K562 (cell line): ENCODE measurements around the gene PRSS27. TPM values are rescaled to one million over a fixed set of nuclear protein-coding genes. Genes with fewer than 3 reads are reported as not detected.

ENCODE experiments used
- ATAC-seq: fragments of 200-7000 bp; cut with Tn5 transposase; 3 replicates; pipeline ENCODE4 v1.9.1; 2020; ENCODE audit warnings: moderate library complexity
- BruUV-seq: library from RNA; stranded (reverse); fragments of 400-500 nt; replicated peaks from 2 replicates; lab custom pipeline; 2021; lab: Mats Ljungman, UMichigan
- CTCF ChIA-PET: fragments of 300-600 bp; formaldehyde crosslinking; extraction: SDS; loops from one replicate; lab custom pipeline; 2021; ENCODE audit warnings: low intra/inter-chr PET ratio; lab: Yijun Ruan, JAX
- POLR2A ChIA-PET: fragments of 300-600, 350-650 bp; sonication (Branson Sonifier 250); formaldehyde crosslinking; extraction: SDS; loops from one replicate; lab custom pipeline; 2021; ENCODE audit warnings: antibody characterized with exemption, inconsistent platforms; lab: Yijun Ruan, JAX
- DNase-seq, 4 experiments: peaks; one replicate each; pipeline versions ENCODE4 v3.0.0 to v3.0.0-alpha.2; 2011 to 2018; ENCODE audit warnings: low spot score in 3 of 4, mixed read lengths in 3 of 4; ENCODE audit errors: extremely low read depth in 1 of 4
- FAIRE-seq: peaks from 2 replicates; lab custom pipeline; 2011; peaks lifted over from hg19 to GRCh38; lab: Jason Lieb, UNC
- H2AFZ ChIP-seq: 2 replicates; pipeline ENCODE4 v1.6.0; 2011; ENCODE audit warnings: low read depth, low read length, control low read depth, inconsistent platforms
- H3K27ac ChIP-seq: fragments of 200-600 bp; 3 replicates; pipeline ENCODE4 v1.8.0; 2011; ENCODE audit warnings: low read depth, mild to moderate bottlenecking, control low read depth, inconsistent platforms, low read length, moderate library complexity, mixed read lengths; ENCODE audit errors: extremely low read depth
- H3K27me3 ChIP-seq, 2 experiments: fragments of 300-600 bp in 1 of 2; 2 replicates in 1 of 2; 3 replicates in 1 of 2; pipeline versions ENCODE4 v1.6.0 to v1.8.0; 2011; ENCODE audit warnings: inconsistent platforms in 2 of 2, low read length in 2 of 2, mild to moderate bottlenecking in 1 of 2, mixed read lengths in 1 of 2, moderate library complexity in 1 of 2; ENCODE audit not compliant: control insufficient read depth in 2 of 2, insufficient read depth in 2 of 2
- H3K36me3 ChIP-seq: fragments of 300-600 bp; 3 replicates; pipeline ENCODE4 v1.8.0; 2011; ENCODE audit warnings: mild to moderate bottlenecking, low read length, inconsistent platforms; ENCODE audit not compliant: control insufficient read depth, insufficient read depth
- H3K4me1 ChIP-seq, 2 experiments: fragments of 200-600 bp in 1 of 2; replicated peaks in 1 of 2; 2 replicates in 1 of 2; 3 replicates in 1 of 2; pipeline versions ENCODE4 v1.5.1 to v1.8.0; 2011; ENCODE audit warnings: inconsistent platforms in 2 of 2, low read length in 2 of 2, mild to moderate bottlenecking in 1 of 2, mixed read lengths in 1 of 2, moderate library complexity in 1 of 2; ENCODE audit not compliant: control insufficient read depth in 2 of 2, insufficient read depth in 2 of 2
- H3K4me2 ChIP-seq: 2 replicates; pipeline ENCODE4 v1.6.1; 2011; ENCODE audit warnings: low read length, control low read depth, inconsistent platforms, mixed read lengths; ENCODE audit not compliant: insufficient read depth
- H3K4me3 ChIP-seq: fragments of 200-600 bp; sonication (generic), shearing (Covaris generic); 2 replicates; pipeline ENCODE4 v1.5.1; 2016; ENCODE audit warnings: control low read depth, inconsistent platforms
- H3K79me2 ChIP-seq: fragments of 200-600 bp; 3 replicates; pipeline ENCODE4 v1.8.0; 2011; ENCODE audit warnings: low read length, inconsistent platforms; ENCODE audit not compliant: control insufficient read depth, insufficient read depth
- H3K9ac ChIP-seq, 2 experiments: 2 replicates each; pipeline versions ENCODE4 v1.6.0 to v1.6.1; 2011; ENCODE audit warnings: low read depth in 2 of 2, low read length in 2 of 2, control low read depth in 1 of 2, inconsistent platforms in 1 of 2, mild to moderate bottlenecking in 1 of 2, mixed read lengths in 1 of 2; ENCODE audit not compliant: insufficient read depth in 1 of 2
- H3K9me1 ChIP-seq: one replicate; pipeline ENCODE4 v1.6.0; 2011; ENCODE audit warnings: inconsistent platforms, mild to moderate bottlenecking, low read length, moderate library complexity; ENCODE audit not compliant: control insufficient read depth, insufficient read depth
- H3K9me3 ChIP-seq: replicated peaks from 2 replicates; pipeline ENCODE4 v1.5.1; 2011; ENCODE audit warnings: low read depth, low read length, inconsistent platforms; ENCODE audit not compliant: control insufficient read depth, insufficient read depth
- H4K20me1 ChIP-seq: replicated peaks from 2 replicates; pipeline ENCODE4 v1.6.1; 2011; ENCODE audit warnings: low read length, inconsistent platforms, mixed read lengths; ENCODE audit not compliant: control insufficient read depth, insufficient read depth
- CHD1 ChIP-seq: fragments of 200-600 bp; sonication (generic); IDR thresholded peaks from one replicate; pipeline ENCODE4 v1.6.1; 2012; ENCODE audit warnings: mild to moderate bottlenecking, moderate library complexity, low read length, inconsistent platforms
- FOXP1 ChIP-seq: sonication (generic); formaldehyde crosslinking; IDR thresholded peaks from 2 replicates; pipeline ENCODE4 v1.8.0; 2022; ENCODE audit warnings: mild to moderate bottlenecking, missing genetic modification reagents
- NFE2 ChIP-seq: IDR thresholded peaks from 2 replicates; pipeline ENCODE4 v1.6.1; 2014; ENCODE audit warnings: antibody characterized with exemption, low read depth
- XRCC3 ChIP-seq: fragments of 450-650 bp; IDR thresholded peaks from 2 replicates; pipeline ENCODE4 v1.6.1; 2017; ENCODE audit warnings: mild to moderate bottlenecking, moderate library complexity
- ZBTB49 ChIP-seq: sonication (generic); formaldehyde crosslinking; IDR thresholded peaks from 2 replicates; pipeline ENCODE4 v1.8.0; 2022; ENCODE audit warnings: missing genetic modification reagents, mild to moderate bottlenecking, borderline replicate concordance
- ZFX ChIP-seq: sonication (generic); formaldehyde crosslinking; IDR thresholded peaks from 2 replicates; pipeline ENCODE4 v1.8.0; 2022; ENCODE audit warnings: mild to moderate bottlenecking, missing genetic modification reagents, moderate library complexity
- ZNF197 ChIP-seq: fragments of 200-800 bp; sonication (Bioruptor generic); IDR thresholded peaks from 2 replicates; pipeline ENCODE4 v1.6.1; 2016; ENCODE audit warnings: low read depth, missing genetic modification characterization, missing compliant biosample characterization
- WGBS: fragments of 100-300 bp; shearing (Covaris generic); methylation state at CpG from one replicate; pipeline ENCODE4 v1.1.6; 2016; ENCODE audit warnings: low coverage, mixed read lengths; ENCODE audit not compliant: insufficient coverage; ENCODE audit errors: missing lambda C conversion rate; 5-methylcytosine and 5-hydroxymethylcytosine counted together
- in situ Hi-C: fragments of 300-500 bp; cut with MboI; formaldehyde crosslinking; loops from 4 replicates; pipeline ENCODE4 v1.15.0; 2018; ENCODE audit warnings: inconsistent platforms, mixed read lengths
- intact Hi-C: fragments of 100-400 bp; cut with micrococcal nuclease; formaldehyde crosslinking; loops from 2 replicates; pipeline ENCODE4 v1.14.2; 2022
- polyA plus RNA-seq, 8 experiments: library from polyadenylated mRNA; depleted of rRNA in 4 of 8; stranded (reverse) in 5 of 8; unstranded in 3 of 8; fragments of >200 nt; fragmentation: Nextera tagmentation in 2 of 8; fragmentation: Illumina TruSeq in 1 of 8; extraction: Ambion mirVana in 2 of 8; extraction: Trizol in 1 of 8; gene quantifications; 2 replicates each; pipeline versions ENCODE4 v1.2.1 to v1.2.3, GENCODE V29; 2011 to 2014; ENCODE audit warnings: inconsistent platforms in 1 of 8, missing spikeins in 1 of 8
- total RNA-seq, 7 experiments: library from RNA; depleted of rRNA in 6 of 7; stranded (reverse); fragments of >200 nt in 6 of 7; fragmentation: Illumina TruSeq in 2 of 7; extraction: Trizol in 2 of 7; gene quantifications; 2 replicates each; pipeline versions ENCODE4 v1.2.1 to v1.2.3, GENCODE V29; 2011 to 2021; ENCODE audit warnings: low replicate concordance in 1 of 7

The PRSS27 gene
- total and polyA plus RNA-seq, 9 of the 15 experiments (the other 6 are each of a cell fraction or from before 2014, with no cell fraction given): 0.09 to 0.20 (median 0.17) TPM; not detected in 5

DNA sequence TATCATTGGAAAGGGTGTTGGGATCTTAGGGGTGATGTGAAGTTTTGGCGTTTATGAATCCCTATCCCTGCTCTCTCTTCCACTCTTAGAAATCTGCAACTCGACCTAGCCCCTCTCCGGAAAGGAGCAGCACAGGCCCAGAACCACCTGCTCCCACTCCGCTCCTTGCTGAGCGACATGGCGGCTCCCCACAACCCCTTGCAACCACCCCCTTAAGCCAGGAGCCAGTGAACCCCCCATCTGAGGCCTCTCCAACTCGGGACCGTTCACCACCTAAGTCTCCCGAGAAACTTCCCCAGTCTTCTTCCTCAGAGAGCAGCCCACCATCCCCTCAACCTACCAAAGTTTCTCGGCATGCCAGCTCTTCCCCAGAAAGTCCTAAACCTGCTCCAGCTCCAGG lies 41.4 kb upstream of the PRSS27 start:
- CTCF ChIA-PET: no interaction called here
- ATAC-seq: no peak
- Histone ChIP-seq H3K4me3 (no peak overlapping the region), H3K4me1 (peaks cover 0 to 5% of the 10 kb centered on the region in 2 experiments; a peak in 1 of 5 replicates), H3K79me2 (peaks cover 99% of the 10 kb centered on the region), H3K4me2 (no peak overlapping the region), H3K9me1 (no peaks in the 10 kb centered on the region), H3K27ac (no peak overlapping the region), H3K9me3 (peaks cover 20% of the 10 kb centered on the region), H3K36me3 (peaks cover 100% of the 10 kb centered on the region)
- no TSS peak for BruUV-seq
- TF ChIP-seq ZBTB49 (CRISPR knock-in tag) (no peak), NFE2 (no peak), ZFX (no peak), XRCC3 (no peak), CHD1 (no peak), ZNF197 (no peak), FOXP1 (CRISPR knock-in tag) (no peak)
- TF ChIP-seq, all 486 proteins: peak for 0
- H4K20me1 ChIP-seq: peaks cover 3% of the 10 kb centered on the region; the same call in 1 of the 2 replicates
- no peak overlapping the region for H2AFZ ChIP-seq
- H3K27me3 ChIP-seq: no peaks in the 10 kb centered on the region
- 98% methylated on average over 10 of the region's 10 CpGs for WGBS
- FAIRE-seq (no peak), DNase-seq (no peak)
- POLR2A ChIA-PET: interaction anchor here (0.7 kb wide), 1 partner anchor 9 kb away, joined by 4 read pairs; the partner anchor contains the start of gene SRRM2
- intact Hi-C loops (no loop called here), in situ Hi-C loops (no loop called here)
- H3K9ac ChIP-seq: no peak overlapping the region
